WTC11 (cell line): ENCODE results near the gene ITGA11. TPM values are rescaled to one million over a fixed set of nuclear protein-coding genes. Genes with fewer than 3 reads are reported as not detected.

Experiments used
- ATAC-seq: fragments of 200-7000 bp; cut with Tn5 transposase; 2 replicates; pipeline ENCODE4 v1.10.0; 2021; ENCODE audit warnings: mild to moderate bottlenecking, moderate library complexity
- CTCF ChIA-PET: fragments of 300-600 bp; sonication (Branson Sonifier 250); formaldehyde crosslinking; loops from one replicate; lab custom pipeline; 2021; ENCODE audit warnings: antibody characterized with exemption; lab: Charles Lee
- POLR2A ChIA-PET: fragments of 350-600 bp; sonication (Branson Sonifier 250); formaldehyde crosslinking; loops from one replicate; lab custom pipeline; 2021; ENCODE audit warnings: antibody characterized with exemption; lab: Charles Lee
- DNase-seq: peaks from one replicate; pipeline ENCODE4 v3.0.0; 2021; ENCODE audit warnings: low spot score
- H3K27ac Mint-ChIP-seq: 2 replicates; pipeline ENCODE4 v1.8.0; 2021; ENCODE audit warnings: mixed read lengths
- H3K27me3 Mint-ChIP-seq: 2 replicates; pipeline ENCODE4 v1.8.0; 2021; ENCODE audit warnings: low read depth, mild to moderate bottlenecking, moderate library complexity, mixed read lengths
- H3K36me3 Mint-ChIP-seq: 2 replicates; pipeline ENCODE4 v1.8.0; 2021; ENCODE audit warnings: mixed read lengths
- H3K4me1 Mint-ChIP-seq: 2 replicates; pipeline ENCODE4 v1.8.0; 2022; ENCODE audit warnings: mixed read lengths
- H3K4me3 Mint-ChIP-seq: 2 replicates; pipeline ENCODE4 v1.8.0; 2021; ENCODE audit warnings: mild to moderate bottlenecking, moderate library complexity, mixed read lengths
- H3K9me3 Mint-ChIP-seq: 2 replicates; pipeline ENCODE4 v1.8.0; 2021; ENCODE audit warnings: mixed read lengths
- CBFB ChIP-seq: sonication (generic); formaldehyde crosslinking; IDR thresholded peaks from 2 replicates; pipeline ENCODE4 v1.8.1; 2022; ENCODE audit warnings: mild to moderate bottlenecking, low read depth, missing genetic modification reagents
- GRHL2 ChIP-seq: fragments of 250-450 bp; sonication (Bioruptor Pico); IDR thresholded peaks from 2 replicates; pipeline ENCODE4 v1.8.0; 2022; ENCODE audit warnings: mild to moderate bottlenecking, moderate library complexity; ENCODE audit not compliant: insufficient replicate concordance, severe bottlenecking
- JAZF1 ChIP-seq: fragments of 250-450 bp; sonication (Bioruptor Pico); IDR thresholded peaks from 2 replicates; pipeline ENCODE4 v1.9.0; 2021; ENCODE audit warnings: moderate library complexity, mild to moderate bottlenecking, inconsistent platforms
- JUN ChIP-seq: sonication (generic); formaldehyde crosslinking; IDR thresholded peaks from 2 replicates; pipeline ENCODE4 v1.8.0; 2023; ENCODE audit warnings: mild to moderate bottlenecking, missing genetic modification reagents
- NR1H2 ChIP-seq: sonication (generic); formaldehyde crosslinking; IDR thresholded peaks from 2 replicates; pipeline ENCODE4 v1.9.0; 2021; ENCODE audit warnings: mild to moderate bottlenecking, moderate library complexity, missing genetic modification reagents
- PRDM15 ChIP-seq: sonication (generic); formaldehyde crosslinking; IDR thresholded peaks from 2 replicates; pipeline ENCODE4 v1.8.0; 2022; ENCODE audit warnings: missing genetic modification reagents
- PRRX2 ChIP-seq: fragments of 250-450 bp; sonication (Bioruptor Pico); IDR thresholded peaks from 2 replicates; pipeline ENCODE4 v1.8.0; 2021; ENCODE audit warnings: mild to moderate bottlenecking
- SP1 ChIP-seq: sonication (generic); formaldehyde crosslinking; conservative IDR thresholded peaks from 2 replicates; pipeline ENCODE4 v1.8.1; 2022; ENCODE audit warnings: missing genetic modification reagents
- TEAD4 ChIP-seq: sonication (generic); formaldehyde crosslinking; IDR thresholded peaks from 2 replicates; pipeline ENCODE4 v1.8.0; 2022; ENCODE audit warnings: mild to moderate bottlenecking, missing genetic modification reagents
- ZNF263 ChIP-seq: sonication (generic); formaldehyde crosslinking; IDR thresholded peaks from 2 replicates; pipeline ENCODE4 v1.8.1; 2022; ENCODE audit warnings: low read depth, mild to moderate bottlenecking, moderate library complexity, missing genetic modification reagents
- ZNF281 ChIP-seq: sonication (generic); formaldehyde crosslinking; IDR thresholded peaks from 2 replicates; pipeline ENCODE4 v1.8.0; 2023; ENCODE audit warnings: mild to moderate bottlenecking, missing genetic modification reagents
- ZNF512 ChIP-seq: sonication (generic); formaldehyde crosslinking; IDR thresholded peaks from 2 replicates; pipeline ENCODE4 v1.8.1; 2022; ENCODE audit warnings: missing genetic modification reagents, borderline replicate concordance
- ZNF532 ChIP-seq: fragments of 250-450 bp; sonication (Bioruptor Pico); IDR thresholded peaks from 2 replicates; pipeline ENCODE4 v1.9.0; 2021; ENCODE audit warnings: mild to moderate bottlenecking, borderline replicate concordance
- ZSCAN18 ChIP-seq: fragments of 250-450 bp; sonication (Bioruptor Pico); IDR thresholded peaks from 2 replicates; pipeline ENCODE4 v2.1.2; 2022; ENCODE audit warnings: mild to moderate bottlenecking, moderate library complexity
- total RNA-seq: library from RNA; stranded (reverse); gene quantifications from 3 replicates; pipeline ENCODE4 v1.2.3, GENCODE V29; 2021
- TF ChIP-seq, protein P1 (sequence below): sonication (generic); formaldehyde crosslinking; IDR thresholded peaks from 2 replicates; pipeline ENCODE4 v1.8.0; 2022; ENCODE audit warnings: mild to moderate bottlenecking, missing genetic modification reagents

ITGA11 gene
- total RNA-seq, 1 experiment from 2014 or later = 0.15 TPM

DNA sequence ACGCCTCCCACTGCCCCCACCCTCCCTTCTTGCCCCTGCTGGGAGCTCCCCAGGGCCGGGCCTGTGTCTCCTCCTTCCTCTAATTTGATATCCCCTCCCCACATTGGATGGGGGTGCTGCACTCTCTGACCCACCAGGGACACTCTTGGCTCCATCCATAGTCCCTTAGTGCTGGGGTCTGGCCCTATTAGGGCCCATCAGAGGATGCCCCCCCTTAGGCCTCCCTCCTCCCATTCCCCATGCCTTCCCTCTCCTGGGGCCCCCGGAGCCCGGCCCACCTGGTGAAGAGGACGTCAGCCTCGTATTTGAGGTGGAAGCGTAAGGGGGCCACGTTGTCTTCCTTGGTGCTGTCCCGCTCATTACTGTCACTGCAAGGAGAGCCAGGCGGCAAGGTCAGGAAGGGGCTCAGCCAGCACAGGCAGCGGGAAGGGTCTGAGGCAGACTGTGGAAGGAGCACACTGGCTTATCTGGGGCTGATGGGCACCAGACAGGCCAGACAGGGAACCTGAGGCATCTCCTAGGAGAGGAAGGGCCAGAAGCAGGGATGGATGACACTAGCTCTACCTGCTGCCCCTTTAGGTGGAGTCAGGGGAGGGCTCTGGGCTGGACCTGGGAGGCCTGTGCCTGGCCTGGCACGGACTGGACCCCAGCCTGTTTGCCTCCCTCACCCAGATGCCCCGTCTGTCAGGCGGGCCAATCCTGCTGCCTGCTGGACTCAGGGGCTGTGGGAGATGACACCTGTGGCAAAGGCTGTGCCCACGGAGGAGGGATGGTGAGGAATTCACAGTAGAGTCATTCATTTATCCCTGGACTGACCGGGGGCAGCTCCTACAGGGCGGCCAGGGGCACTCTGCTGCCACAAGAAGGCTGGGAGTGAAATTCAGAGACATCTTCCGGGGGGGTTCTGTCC is 118.2 kb downstream of the ITGA11 start:
- H3K27me3 Mint-ChIP-seq = no peaks in the 10 kb centered on the region
- peaks cover 28% of the 10 kb centered on the region for H3K4me1 Mint-ChIP-seq
- ATAC-seq (no peak), DNase-seq (peak; percentile 4)
- H3K4me3 Mint-ChIP-seq = no peak overlapping the region
- H3K9me3 Mint-ChIP-seq = no peaks in the 10 kb centered on the region
- ChIA-PET POLR2A (no interaction called here), CTCF (interaction anchor here (0.6 to 2.8 kb wide), 5 partner anchors 9 to 162 kb away, joined by 3 to 27 read pairs (median 4); no protein-coding TSS in a partner anchor)
- no peak overlapping the region for H3K27ac Mint-ChIP-seq
- no peak for TF ChIP-seq TEAD4 (CRISPR knock-in tag)
- TF ChIP-seq NR1H2 (CRISPR knock-in tag) = 0 out of 2 replicates have a peak, but pooled peaks have one; percentile 32
- no peaks in the 10 kb centered on the region for H3K36me3 Mint-ChIP-seq

DNA sequence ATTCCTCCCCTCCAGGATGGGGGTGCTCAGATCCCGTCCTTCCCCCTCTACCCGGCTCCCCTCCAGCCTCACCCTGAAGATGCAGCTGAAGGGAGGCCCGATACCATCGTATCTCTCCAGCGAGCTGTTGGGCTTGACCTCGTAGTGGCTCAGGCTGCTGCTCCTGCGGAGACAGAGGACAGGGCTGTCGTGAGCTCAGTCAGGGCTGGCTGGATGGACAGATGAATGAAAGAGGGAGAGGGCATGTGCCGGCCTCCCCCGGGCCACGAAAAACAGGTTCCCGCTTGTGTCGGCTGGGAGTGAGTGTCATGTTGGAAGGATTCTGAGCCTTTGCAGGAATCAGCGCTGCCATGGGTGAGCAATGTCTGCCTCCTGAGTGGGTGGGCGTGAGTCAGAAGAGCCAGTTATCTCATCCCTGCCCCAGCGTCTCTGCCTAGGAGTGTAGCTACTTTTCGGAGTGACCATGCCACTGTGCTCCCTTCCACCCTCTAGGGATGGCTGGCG is 119.2 kb downstream of the ITGA11 start:
- no peak for ATAC-seq
- Mint-ChIP-seq H3K9me3 (no peaks in the 10 kb centered on the region), H3K27ac (no peak overlapping the region), H3K27me3 (no peaks in the 10 kb centered on the region), H3K4me3 (no peak overlapping the region), H3K4me1 (peaks cover 28% of the 10 kb centered on the region), H3K36me3 (no peaks in the 10 kb centered on the region)
- ChIA-PET CTCF (interaction anchor here (0.6 to 1.4 kb wide), 5 partner anchors 8 to 161 kb away, joined by 3 to 8 read pairs (median 3); no protein-coding TSS in a partner anchor), POLR2A (no interaction called here)
- DNase-seq = no peak
- no peak for TF ChIP-seq ZNF281 (CRISPR knock-in tag)
- no peak for TF ChIP-seq PRRX2 (CRISPR knock-in tag)
- TF ChIP-seq GRHL2 = no peak
- TF ChIP-seq SP1 (CRISPR knock-in tag) = no peak
- TF ChIP-seq, protein P1, sequence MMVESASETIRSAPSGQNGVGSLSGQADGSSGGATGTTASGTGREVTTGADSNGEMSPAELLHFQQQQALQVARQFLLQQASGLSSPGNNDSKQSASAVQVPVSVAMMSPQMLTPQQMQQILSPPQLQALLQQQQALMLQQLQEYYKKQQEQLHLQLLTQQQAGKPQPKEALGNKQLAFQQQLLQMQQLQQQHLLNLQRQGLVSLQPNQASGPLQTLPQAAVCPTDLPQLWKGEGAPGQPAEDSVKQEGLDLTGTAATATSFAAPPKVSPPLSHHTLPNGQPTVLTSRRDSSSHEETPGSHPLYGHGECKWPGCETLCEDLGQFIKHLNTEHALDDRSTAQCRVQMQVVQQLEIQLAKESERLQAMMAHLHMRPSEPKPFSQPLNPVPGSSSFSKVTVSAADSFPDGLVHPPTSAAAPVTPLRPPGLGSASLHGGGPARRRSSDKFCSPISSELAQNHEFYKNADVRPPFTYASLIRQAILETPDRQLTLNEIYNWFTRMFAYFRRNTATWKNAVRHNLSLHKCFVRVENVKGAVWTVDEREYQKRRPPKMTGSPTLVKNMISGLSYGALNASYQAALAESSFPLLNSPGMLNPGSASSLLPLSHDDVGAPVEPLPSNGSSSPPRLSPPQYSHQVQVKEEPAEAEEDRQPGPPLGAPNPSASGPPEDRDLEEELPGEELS = no peak
- TF ChIP-seq ZNF263 (CRISPR knock-in tag) = no peak
- TF ChIP-seq CBFB (CRISPR knock-in tag) = no peak
- no peak for TF ChIP-seq ZNF512
- no peak for TF ChIP-seq PRDM15 (CRISPR knock-in tag)
- no peak for TF ChIP-seq ZSCAN18 (CRISPR knock-in tag)
- TF ChIP-seq ZNF532 (CRISPR knock-in tag) = no peak
- TF ChIP-seq JAZF1 (CRISPR knock-in tag) = no peak
- no peak for TF ChIP-seq JUN (CRISPR knock-in tag)
